HG03439 (cell line): ENCODE measurements around the gene CALN1.
"Not testable (repeated sequence)": the region's sequence is repeated elsewhere in the genome, so short reads cannot be mapped to it uniquely, and the experiment has no call there.

Source experiments
- ATAC-seq: cut with Tn5 transposase; IDR thresholded peaks from one replicate; pipeline ENCODE4 v1.9.1; 2021; ENCODE audit warnings: mild to moderate bottlenecking, moderate library complexity; ENCODE audit not compliant: unreplicated experiment

Gene CALN1

DNA sequence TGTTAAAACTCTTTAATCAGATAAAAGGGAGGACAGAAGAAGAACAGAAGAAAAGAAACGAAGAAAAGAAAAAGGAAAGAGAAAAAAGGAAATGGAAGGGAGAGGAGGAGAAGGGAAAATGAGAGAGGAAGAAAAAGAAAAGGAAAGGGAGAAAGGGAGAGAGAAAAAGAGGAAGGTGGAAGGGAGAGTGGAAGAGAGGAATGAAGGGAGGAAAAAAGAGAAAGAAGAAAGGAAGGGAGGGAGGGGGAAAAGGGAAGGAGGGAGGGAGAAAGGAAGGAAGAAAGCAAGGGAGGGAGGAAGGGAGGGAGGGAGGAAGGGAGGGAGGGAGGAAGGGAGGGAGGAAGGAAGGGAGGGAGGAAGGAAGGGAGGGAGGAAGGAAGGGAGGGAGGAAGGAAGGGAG is 305.7 kb downstream of the CALN1 start:
- no peak for ATAC-seq

DNA sequence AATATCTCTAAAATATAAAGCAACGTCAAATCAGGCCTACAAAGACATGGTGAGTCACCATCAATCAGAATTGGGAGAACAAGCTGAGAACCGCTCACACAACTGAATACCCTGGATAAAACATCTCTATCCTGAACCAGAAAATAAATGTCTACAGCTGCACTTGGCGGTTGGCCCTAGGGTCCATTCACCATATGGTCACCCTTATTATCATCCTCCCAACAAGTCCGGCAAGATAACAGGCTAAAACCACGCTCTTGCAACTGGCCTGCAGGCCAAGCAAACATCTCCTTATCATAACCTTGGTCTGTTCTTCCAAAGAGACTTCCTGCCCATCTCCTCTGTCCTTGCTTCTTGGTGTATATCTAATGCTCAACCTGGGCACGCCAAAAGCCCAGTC is 310.7 kb downstream of the CALN1 start:
- ATAC-seq: no peak

DNA sequence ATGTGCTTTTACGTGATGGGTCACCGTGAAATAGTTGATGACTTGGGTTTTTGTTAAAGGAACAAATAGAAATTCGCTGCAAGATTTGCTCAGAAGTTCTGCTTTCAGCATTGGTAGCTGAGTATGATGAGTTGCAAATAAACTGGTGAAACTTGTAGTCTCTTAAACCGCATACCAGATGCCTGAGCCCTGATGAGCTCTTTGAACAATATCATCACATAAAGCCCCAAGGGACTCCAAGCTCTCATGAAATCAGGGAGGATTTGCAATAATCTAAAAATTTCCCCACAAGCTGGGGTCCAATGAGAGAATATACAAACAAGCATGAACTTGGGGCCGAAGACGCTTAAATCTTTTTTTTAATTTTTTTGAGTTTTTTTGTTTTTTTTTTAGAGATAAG is 312.4 kb downstream of the CALN1 start:
- no peak for ATAC-seq

DNA sequence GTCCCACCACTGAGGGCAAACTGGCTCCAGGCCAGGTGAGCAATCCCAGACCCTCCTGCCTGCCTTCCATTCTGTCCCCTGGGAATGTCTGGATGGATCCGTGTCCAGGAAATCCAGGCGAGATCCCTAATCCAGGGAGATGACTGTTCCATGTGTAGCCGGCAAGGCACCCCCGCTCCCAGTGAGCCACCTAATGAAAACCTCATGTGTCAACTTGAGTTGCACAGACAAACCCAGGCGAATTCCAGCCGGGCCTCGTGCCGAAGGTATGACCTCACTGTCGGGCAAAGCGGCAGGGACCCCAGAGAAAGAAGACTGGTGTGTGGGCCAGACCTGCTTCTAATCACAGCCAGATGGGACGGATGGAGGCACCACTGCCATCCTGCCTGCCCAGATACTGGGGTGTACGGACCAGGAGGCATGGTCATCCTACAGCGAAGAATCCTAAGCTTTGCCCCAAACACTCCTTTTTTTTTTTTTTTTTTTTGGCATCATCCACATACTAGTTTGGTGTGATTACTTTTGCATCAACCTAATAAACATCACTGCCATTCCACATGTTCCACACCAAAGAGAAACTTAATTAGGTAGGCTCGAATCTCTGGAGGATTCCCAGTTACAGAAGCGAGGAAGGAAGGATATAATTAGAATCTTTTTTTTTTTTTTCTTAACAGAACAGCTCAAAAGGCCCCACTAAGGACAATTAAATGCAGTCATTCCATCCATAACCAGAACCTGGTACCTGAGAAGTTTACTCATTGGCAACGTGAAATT is 313.1 kb downstream of the CALN1 start:
- no peak for ATAC-seq

DNA sequence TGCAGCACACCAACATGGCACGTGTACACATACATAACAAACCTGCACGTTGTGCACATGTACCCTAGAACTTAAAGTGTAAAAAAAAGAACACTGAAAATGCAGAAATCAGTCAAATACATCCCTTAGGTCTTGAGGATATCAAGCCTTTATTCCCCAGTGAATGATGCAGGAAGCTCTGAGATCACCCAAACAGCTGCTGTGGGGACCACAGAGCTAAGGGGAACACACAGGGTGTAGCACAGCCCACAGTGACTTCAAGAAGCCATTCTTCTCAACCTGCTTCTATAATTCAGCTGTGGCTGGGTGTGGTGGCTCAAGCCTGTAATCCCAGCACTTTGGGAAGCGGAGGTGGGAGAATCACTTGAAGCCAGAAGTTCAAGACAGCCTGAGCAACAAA is 314.9 kb downstream of the CALN1 start:
- no peak for ATAC-seq

DNA sequence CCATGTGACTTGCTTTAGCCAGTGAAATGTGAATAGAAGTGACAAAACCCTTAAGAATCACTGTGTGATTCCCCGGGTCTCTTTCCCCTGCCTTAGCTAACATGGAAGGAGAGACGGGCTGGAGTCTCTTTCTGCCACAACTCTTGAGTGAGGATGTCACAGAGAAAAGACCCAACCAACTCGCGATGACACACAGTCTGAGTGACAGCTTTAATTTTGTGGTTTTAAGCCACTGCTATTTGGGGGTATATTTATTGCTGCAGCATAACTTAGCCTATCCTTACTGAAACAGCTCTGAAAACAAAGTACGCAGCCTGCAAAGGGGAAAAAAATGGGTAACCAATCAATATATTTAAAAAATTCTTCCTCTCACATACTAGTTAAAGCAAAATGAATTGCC is 319.4 kb downstream of the CALN1 start:
- ATAC-seq: no peak

DNA sequence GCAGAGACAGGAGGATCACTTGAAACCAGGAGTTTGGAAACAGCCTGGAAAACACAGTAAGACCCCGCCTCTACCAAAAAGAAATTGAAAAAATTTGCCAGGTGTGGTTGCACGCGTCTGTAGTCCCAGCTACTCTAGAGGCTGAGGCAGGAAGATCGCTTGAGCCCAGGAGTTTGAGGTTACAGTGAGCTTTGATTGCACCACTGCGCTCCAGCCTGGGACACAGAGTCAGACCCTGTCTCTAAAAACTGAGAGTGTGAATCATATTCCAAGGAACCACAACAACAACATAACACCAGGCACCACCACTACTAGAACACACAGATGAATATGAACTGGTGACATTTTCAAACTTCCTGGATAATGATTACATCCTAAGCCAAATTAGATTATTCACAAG is 324.2 kb downstream of the CALN1 start:
- no peak for ATAC-seq

DNA sequence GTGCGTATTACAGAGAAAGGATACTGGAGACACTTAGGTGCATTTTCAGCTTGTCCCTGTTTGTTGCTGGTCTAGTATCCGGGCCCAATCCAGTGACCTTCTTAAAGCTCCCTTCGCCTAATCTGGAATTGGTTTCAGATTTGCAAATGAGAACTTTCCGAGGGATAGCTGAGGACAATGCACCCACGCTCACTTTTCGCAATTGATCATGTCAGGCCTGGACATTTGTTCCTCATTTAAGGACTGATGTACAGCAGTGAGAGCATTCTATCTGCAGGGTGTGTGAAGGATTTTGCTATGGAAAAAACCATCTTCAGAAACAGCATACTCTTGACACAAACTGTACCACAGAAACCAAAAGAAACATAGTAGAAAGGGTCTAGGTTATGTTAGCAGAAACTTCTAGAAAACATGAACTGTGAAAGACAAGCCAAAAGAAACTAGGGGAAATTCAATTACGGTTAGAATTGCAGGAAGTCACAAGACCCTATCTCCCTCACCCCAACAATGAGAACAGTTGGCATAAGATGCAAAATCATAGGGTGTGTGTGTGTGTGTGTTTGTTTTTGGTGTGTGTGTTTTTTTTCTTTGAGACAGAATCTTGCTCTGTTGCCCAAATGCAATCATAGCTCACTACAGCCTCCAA is 331.1 kb downstream of the CALN1 start:
- no peak for ATAC-seq

DNA sequence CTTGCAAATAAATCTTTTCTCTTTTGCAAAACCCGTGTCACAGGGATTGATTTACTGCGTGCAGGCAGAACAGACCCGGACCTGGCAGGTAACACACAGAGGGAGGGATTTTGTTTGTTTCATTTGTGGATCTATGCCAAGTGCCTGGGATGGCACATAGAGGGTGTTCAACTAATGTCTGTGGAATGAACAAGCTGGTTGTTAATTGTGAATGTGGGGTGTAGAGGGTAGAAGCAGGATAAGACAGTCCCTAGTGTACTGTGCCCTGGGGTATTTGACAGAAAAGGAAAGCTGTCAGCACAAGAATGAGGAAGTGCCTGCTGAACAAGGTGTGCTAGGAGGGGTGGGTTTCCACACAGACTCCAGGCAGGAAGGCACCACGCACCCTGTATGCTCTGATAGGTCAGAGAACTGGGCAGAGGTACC is 331.8 kb downstream of the CALN1 start:
- no peak for ATAC-seq

DNA sequence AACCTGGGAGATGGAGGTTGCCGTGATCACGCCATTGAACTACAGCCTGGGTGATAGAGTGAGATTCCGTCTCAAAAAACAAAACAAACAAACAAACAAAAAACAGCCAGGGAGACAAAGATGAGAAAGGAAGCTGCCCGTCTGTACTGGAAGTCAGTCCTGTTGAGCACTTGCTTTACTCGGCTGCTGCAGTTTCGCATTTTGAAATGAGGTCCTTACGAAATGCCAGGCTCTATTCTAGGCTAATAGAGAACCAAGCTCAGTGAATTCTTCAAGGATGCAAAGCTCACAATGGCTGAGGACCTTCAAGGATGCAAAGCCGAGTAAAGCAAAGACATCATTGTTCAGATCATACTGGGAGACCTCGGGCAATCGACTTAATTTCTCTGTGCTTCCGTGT is 333.3 kb downstream of the CALN1 start:
- no peak for ATAC-seq

DNA sequence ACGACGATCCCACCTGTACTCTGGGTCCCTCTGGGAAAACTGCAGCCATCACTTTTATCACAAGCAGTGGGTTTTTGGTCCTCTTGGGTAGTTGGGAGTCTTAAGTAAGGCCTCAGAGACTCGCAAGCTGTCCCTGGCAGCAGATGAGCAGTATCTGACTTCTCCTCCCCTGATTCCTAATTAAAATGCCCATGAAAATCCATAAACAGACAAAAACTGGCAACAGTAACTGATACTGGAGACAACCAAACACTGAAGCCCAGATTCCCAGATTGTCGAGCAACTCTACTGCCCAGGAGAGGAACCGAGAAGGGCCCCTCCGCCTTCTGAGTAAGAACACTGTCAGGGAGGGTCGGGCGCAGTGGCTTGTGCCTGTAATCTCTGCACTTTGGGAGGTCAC is 333.8 kb downstream of the CALN1 start:
- ATAC-seq: no peak

DNA sequence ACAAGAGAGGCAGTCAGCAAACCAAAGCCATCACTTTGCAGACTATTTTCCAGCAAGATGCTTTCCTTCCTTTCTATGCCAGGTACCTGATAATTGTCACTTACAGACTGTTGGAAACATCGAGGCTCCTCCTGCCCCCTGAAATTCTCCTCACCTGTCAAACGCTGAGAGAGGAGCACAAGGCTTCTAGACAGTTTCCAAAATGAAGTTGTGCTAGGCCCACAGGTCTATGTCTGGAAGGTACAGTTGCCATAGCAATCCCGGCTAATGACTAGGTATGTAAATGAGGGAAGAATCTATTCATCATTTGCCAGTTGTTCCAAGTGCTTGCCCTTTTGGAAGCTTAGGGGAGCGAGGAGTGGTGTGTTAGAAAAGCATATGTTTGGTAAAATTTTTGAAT is 334.4 kb downstream of the CALN1 start:
- no peak for ATAC-seq

DNA sequence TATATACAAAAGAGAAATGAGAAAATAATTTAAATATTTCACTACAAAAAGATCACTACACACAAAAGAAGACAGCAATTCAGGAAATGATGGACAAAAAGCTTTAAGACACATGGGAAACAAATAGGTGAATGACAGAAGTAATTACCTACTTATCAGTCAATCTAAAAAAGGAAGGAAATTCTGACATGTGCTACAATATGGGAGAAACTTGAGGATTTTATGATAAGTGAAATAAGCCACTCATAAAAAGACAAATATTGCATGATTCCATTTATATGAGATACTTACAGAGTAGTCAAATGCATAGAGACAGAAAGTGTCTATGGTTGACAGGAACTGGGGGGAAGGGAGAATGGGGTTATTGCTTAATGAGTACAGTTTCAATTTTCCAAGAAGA is 339.2 kb downstream of the CALN1 start:
- ATAC-seq: no peak

DNA sequence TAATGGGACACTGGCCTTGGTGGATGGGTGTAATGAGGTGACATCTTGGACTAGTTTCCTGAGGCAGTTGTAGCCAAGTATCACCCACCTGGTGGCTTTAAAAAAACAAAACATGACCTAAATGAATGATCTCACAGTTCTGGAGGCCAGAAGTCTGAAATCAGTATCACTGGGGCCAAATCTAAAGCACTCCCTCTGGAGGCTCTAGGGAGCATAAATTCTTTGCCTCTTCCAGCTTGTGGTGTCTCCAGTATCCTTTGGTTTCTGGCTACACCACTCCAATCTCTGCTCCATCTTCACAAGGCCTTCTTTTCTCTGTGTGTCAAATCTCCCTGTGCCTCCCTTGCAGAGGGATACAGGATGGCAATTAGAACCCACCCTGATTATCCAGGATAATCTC is 342.9 kb downstream of the CALN1 start:
- no peak for ATAC-seq

DNA sequence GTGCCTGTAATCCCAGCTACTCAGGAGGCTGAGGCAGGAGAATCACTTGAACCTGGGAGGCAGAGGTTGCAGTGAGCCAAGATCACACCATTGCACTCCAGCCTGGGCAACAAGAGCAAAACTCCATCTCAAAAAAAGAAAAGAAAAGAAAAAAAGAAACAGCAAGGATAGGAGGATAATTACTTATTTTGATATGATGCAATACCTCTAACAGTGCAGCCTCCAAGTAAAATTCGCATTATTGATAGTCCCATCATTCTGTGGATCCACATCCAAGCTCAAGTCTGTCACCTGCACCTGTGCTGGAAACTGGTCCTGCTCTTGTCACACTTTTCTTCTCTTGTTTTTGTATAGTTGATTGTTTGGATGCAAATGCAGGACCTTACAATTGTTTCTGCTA is 346.4 kb downstream of the CALN1 start:
- not testable (repeated sequence) for ATAC-seq

DNA sequence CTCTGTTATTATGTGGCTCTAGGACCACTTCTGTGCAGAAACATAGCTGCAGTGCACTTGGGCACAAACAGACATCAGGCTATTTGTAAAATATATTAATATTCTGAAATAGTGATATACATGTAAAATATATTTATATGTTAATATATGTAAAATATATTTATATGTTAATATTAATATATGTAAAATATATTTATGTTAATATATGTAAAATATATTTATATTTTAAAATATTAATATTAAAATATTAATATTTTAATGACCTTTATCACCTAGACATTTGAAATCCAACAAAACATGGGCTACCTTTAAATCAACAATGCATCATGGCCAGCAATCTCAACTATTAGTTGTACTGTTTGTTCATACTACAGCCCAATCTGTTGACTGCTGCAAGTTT is 347.2 kb downstream of the CALN1 start:
- no peak for ATAC-seq

DNA sequence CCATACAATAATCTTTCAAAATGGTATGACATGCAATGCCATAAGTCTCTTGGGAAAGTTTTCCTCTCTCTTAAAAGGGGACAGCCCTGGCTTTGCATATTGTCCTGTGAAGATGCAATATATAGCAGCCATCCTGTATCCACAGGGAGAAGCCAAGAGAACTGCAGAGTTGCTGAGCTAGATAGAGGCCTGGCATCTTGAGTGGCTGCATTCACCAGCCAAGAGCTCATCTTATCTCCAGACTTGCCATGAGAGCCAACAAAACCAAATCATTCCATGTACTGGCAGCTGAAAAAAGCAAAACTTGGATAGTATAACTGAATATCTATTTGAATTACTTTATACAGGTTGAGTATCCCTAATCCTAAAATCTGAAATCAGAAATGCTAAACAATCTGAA is 348.8 kb downstream of the CALN1 start:
- no peak for ATAC-seq

DNA sequence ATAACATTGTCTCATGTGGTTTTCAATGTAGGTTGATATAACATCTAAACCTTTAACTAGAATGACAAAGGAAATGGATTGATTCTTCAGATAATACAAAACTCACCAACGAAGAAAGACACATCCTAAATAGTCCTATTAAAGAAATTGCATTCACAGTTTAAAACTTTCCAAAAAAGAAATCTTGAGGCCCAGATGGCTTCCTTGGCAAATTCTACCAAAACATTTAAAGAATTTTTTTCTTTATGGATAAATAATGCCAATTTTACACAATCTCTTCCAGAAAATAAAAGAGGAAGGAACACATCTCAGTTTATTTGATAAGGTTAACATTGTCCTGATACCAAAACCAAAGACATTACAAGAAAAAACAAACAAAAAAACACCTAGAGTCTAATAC is 349.5 kb downstream of the CALN1 start:
- ATAC-seq: no peak

DNA sequence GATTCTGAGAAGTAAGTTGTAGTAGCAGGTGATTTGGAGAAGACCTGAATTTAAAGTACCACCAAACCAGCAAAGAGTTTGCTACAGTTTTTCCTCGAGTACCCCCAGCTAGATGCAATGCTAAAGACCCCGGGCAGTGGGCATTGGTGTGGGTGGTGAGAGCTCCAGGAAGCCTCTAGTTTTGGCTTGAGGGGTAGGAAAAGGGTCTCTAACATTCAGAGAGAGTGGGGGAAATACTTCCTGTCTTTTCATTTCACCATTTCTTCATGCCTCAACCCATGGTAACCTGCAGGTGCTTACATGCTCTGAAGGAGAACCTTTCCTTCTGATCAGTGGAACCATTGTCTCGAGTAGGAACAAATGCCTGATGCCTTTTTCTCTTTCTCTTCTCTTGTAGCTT is 352.2 kb downstream of the CALN1 start:
- ATAC-seq: no peak

DNA sequence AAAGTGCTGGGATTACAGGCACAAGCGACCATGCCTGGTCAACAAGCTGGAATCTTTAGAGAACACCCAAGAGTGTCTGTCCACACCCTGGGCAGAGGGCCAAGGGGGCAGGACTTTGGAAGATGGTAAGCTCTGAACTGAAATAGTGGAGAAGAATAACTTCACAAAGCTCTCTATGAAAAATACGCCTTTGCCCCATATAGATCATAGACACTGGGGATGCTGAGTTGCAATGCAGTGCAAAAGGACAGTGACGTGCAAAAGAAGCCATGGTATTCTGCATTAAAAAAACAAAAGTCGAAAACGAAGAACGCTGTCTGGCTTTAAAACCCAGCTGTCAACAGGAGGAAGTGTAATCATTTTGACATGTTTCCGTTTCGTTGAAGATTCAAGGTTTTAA is 353.6 kb downstream of the CALN1 start:
- ATAC-seq: no peak

DNA sequence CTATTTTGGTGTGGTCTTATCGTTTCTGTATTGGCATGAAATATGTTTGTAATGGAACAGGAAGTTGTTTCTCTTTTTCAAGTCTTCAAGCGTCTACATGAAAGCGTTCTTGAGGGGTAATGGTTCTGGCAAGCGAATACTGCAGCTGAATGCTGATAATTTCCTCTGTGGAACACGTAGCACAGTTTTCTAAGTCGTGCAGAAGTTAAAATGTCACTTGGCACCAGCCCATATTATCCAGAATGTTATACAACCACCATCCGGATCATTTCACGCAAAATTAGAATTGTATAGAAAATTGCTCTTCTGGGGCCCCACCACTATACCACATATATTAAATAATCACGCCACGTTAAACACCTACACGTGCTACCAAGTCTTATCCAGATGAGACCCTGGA is 354.3 kb downstream of the CALN1 start:
- ATAC-seq: no peak

DNA sequence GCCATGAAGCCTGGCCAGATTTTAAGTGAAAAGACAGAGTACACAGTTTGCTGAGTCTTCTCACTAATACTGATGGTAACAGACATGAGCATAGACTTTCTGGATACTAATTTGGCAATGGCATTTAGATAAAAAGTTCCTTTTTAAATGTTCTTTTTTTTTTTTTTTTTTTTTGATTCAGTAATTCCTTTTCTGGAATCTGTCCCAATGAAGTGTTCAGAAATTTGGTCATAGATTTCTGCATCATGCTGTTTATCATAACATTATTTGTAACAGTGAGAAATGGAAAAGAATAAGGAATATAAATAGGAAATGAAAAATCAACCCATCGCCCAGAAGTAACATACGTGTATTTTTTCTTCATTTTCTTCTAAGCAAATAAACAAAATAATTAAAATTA is 354.9 kb downstream of the CALN1 start:
- no peak for ATAC-seq

DNA sequence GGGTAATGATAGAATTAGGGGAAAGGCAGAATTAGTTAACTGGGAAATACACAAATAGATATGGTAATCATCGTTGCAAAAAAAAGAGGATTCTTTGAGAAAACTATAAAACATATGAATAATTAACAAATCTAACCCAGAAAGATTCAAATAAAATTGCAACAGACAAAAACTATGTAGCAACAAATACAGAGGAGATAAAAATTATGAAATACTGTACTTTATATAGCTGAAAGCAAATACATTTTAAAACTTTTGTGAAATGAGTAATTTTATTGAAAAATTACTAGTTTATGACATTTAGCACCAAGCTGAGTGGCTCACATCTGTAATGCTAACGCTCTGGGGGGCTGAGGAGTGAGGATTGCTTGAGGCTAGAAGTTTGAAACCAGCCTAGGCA is 356.7 kb downstream of the CALN1 start:
- no peak for ATAC-seq
